SKM-1 treated with dmso at 0.1 percent for 144 hours (cell line): Measurements from ENCODE around the gene CELF1.

Experiments
- DNase-seq: peaks from one replicate; lab custom pipeline; 2025; ENCODE audit not compliant: unreplicated experiment; lab: John Stamatoyannopoulos, UW

CELF1 gene

DNA sequence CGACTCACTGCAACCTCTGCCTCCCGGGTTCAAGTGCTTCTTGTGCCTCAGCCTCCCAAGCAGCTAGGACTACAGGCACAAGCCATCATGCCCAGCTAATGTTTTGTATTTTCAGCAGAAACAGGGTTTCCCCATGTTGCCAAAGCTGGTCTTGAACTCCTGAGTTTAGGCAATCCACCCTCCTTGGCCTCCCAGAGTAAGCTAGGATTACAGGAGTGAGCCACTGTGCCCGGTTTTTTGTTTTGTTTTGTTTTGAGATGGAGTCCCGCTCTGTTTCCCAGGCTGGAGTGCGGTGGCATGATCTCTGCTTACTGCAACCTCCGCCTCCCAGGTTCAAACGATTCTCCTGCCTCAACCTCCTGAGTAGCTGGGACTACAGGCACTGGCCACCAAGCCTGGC is 41.0 kb downstream of the CELF1 start:
- no peak for DNase-seq

GRCh38 chr11:47510209-47510608 is 42.7 kb downstream of the CELF1 start:
- no peak for DNase-seq

DNA sequence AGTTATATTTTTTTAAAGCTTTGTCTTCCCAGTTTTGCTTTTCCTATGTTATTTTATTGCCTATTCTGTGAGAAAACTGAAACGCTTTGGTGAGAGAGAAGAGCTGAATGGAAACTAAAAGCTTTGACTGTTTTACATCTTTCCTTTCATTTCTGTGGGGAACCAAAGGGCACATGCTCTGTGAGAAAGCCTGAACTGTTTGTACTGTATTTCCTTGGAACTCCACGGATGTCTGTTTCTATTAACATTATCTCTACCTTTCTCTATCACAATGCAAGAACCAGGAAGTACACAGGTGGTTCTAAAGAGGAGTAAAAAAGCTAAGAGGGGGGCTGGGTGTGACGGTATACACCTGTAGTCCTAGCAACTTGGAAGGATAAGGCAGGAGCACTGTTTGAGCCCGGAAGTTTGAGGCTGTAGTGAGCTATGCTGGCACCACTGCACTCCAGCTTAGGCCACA is 43.8 kb downstream of the CELF1 start:
- DNase-seq: no peak

GRCh38 chr11:47508240-47508957 is 44.5 kb downstream of the CELF1 start:
- no peak for DNase-seq

- DNase-seq: no peak
Measured at GRCh38 chr11:47507563-47508239, 45.2 kb downstream of the CELF1 start.

- no peak for DNase-seq
Measured at GRCh38 chr11:47506795-47507562, 46.0 kb downstream of the CELF1 start.

- DNase-seq: no peak
Measured at GRCh38 chr11:47506373-47506772, 46.6 kb downstream of the CELF1 start.

GRCh38 chr11:47504910-47505309 is 48.0 kb downstream of the CELF1 start:
- no peak for DNase-seq

- DNase-seq: no peak
Measured at GRCh38 chr11:47503227-47503626, 49.7 kb downstream of the CELF1 start.

- DNase-seq: no peak
Measured at GRCh38 chr11:47502767-47503166, 50.2 kb downstream of the CELF1 start.

- DNase-seq: no peak
Measured at GRCh38 chr11:47501101-47501500, 51.8 kb downstream of the CELF1 start.

GRCh38 chr11:47500121-47500520 is 52.8 kb downstream of the CELF1 start:
- DNase-seq: no peak

- no peak for DNase-seq
Measured at GRCh38 chr11:47499614-47500013, 53.3 kb downstream of the CELF1 start.

DNA sequence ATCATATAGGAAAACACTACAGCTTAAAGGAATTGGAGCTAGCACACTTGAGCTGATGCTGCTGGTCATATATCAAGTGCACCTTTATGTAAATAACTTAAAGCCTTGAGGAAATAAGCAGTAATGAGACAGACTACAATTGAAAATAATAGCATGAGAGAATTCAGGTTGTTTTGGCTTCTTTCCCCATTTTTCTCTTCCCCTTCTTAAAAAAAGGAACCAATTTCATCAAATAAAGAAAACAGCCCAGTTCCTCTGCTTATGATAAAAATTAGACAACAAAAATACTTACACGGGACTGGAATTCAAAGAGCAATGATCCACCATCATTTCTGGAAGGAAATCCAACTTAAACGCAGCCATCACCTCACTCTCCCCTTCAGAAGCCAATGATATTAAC is 53.8 kb downstream of the CELF1 start:
- no peak for DNase-seq

DNA sequence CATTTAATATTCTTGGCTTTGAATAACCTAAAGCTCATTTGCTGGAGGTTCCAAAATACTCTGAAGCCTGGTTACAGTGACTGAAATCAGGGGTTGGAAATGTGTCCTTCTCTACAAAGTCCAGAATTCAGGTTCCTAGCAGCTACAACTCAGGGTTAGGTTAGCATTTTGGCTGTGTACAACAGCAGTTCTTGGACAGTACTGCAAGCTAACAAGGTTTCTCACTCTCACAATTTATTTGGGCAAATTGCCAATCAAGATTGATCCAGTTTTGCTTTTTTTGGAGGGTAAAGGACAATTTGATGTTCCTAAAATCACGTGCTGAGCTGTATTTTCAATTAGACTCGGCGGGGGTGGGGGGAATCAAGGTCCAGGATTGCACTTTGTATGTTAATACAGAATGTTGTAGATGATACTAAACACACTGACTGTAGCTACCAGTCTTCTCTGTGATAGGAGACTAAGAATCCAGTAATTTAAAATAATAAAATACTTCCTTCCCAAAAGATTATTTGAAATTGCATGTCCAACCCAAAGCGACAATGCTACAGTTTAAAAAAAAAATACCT is 54.3 kb downstream of the CELF1 start:
- DNase-seq: no peak

DNA sequence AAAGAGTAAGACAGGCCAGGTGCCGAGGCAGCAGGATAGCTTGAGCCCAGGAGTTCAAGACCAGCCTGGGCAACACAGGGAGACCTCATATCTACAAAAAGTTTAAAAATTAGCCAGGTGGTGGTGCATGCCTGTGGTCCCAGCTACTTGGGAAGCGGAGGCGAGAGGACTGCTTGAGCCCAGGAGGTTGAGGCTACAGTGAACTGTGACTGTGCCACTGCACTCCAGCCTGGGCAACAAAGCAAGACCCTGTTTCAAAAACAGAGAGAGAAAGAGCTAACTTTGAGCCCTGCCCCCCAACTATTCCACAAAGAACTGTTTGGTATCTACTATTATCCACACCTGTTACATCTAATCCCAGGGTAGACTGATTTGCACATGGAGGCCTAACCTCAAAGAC is 54.8 kb downstream of the CELF1 start:
- DNase-seq: no peak

- DNase-seq: no peak
Measured at GRCh38 chr11:47496808-47497207, 56.1 kb downstream of the CELF1 start.

- no peak for DNase-seq
Measured at GRCh38 chr11:47495856-47496217, 57.1 kb downstream of the CELF1 start.

- DNase-seq: no peak
Measured at GRCh38 chr11:47495011-47495855, 57.7 kb downstream of the CELF1 start.

DNA sequence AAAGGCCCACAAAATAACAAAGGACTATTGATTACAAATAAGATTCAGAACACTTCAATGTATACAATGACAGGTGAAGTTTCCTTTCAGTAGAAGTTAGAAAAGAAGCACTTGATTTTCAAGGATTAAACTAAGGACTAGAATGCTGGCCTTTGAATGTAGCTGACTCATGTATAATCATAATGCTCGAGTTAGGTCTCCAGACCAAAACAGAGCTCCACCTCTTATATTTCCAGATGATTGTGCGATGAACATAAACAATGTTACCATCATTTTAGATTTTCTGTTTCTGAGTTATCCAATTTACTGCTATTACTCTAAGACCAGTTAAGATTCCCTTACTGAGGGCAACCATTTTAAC is 63.6 kb downstream of the CELF1 start:
- no peak for DNase-seq
